HG02973 (cell line): ENCODE measurements around the gene SUGP2.
"Not testable (repeated sequence)": the region's sequence is repeated elsewhere in the genome, so short reads cannot be mapped to it uniquely, and the experiment has no call there.

Experiments used
- ATAC-seq: cut with Tn5 transposase; IDR thresholded peaks from one replicate; pipeline ENCODE4 v1.9.1; 2021; ENCODE audit warnings: moderate library complexity; ENCODE audit not compliant: unreplicated experiment

The SUGP2 gene

GRCh38 chr19:19033176-19033425 is 216 bp downstream of the SUGP2 start:
- no peak for ATAC-seq

- ATAC-seq = peak; percentile 36
These were observed 719 bp downstream of the SUGP2 start for GRCh38 chr19:19032420-19033175.

- ATAC-seq = no peak
These were observed 1.4 kb downstream of the SUGP2 start for GRCh38 chr19:19031891-19032290.

- ATAC-seq = no peak
These were observed 4.8 kb downstream of the SUGP2 start for GRCh38 chr19:19028526-19028925.

- ATAC-seq = no peak
These were observed 6.1 kb downstream of the SUGP2 start for GRCh38 chr19:19027228-19027627.

GRCh38 chr19:19026299-19026971 is 6.9 kb downstream of the SUGP2 start:
- no peak for ATAC-seq

GRCh38 chr19:19025861-19026260 is 7.5 kb downstream of the SUGP2 start:
- no peak for ATAC-seq

GRCh38 chr19:19023376-19023775 is 9.9 kb downstream of the SUGP2 start:
- ATAC-seq = not testable (repeated sequence)

GRCh38 chr19:19022380-19022961 is 10.8 kb downstream of the SUGP2 start:
- no peak for ATAC-seq

- ATAC-seq = no peak
These were observed 12.2 kb downstream of the SUGP2 start for GRCh38 chr19:19021115-19021514.

GRCh38 chr19:19010551-19010950 is 22.8 kb downstream of the SUGP2 start:
- no peak for ATAC-seq

GRCh38 chr19:19009951-19010350 is 23.4 kb downstream of the SUGP2 start:
- no peak for ATAC-seq

- ATAC-seq = no peak
These were observed 27.1 kb downstream of the SUGP2 start for GRCh38 chr19:19006213-19006612.

- ATAC-seq = no peak
These were observed 29.2 kb downstream of the SUGP2 start for GRCh38 chr19:19004144-19004543.

- no peak for ATAC-seq
These were observed 33.3 kb downstream of the SUGP2 start for GRCh38 chr19:18999896-19000620.

GRCh38 chr19:18999016-18999758 is 34.1 kb downstream of the SUGP2 start:
- no peak for ATAC-seq

GRCh38 chr19:18998276-18998675 is 35.0 kb downstream of the SUGP2 start:
- ATAC-seq = no peak

GRCh38 chr19:18996796-18997394 is 36.4 kb downstream of the SUGP2 start:
- no peak for ATAC-seq

- ATAC-seq = no peak
These were observed 37.0 kb downstream of the SUGP2 start for GRCh38 chr19:18996351-18996750.

GRCh38 chr19:18995804-18996241 is 37.5 kb downstream of the SUGP2 start:
- ATAC-seq = no peak

- ATAC-seq = no peak
These were observed 40.2 kb downstream of the SUGP2 start for GRCh38 chr19:18993115-18993514.
